ENCODE results near the gene HTRA2. TPM values are rescaled to one million over a fixed set of nuclear protein-coding genes. Genes with fewer than 3 reads are reported as not detected.

HTRA2 gene
- total and polyA plus RNA-seq, 9 of the 15 experiments (the other 6 are each of a cell fraction or from before 2014, with no cell fraction given), result 54.2 to 71.2 (median 65.8) TPM

DNA sequence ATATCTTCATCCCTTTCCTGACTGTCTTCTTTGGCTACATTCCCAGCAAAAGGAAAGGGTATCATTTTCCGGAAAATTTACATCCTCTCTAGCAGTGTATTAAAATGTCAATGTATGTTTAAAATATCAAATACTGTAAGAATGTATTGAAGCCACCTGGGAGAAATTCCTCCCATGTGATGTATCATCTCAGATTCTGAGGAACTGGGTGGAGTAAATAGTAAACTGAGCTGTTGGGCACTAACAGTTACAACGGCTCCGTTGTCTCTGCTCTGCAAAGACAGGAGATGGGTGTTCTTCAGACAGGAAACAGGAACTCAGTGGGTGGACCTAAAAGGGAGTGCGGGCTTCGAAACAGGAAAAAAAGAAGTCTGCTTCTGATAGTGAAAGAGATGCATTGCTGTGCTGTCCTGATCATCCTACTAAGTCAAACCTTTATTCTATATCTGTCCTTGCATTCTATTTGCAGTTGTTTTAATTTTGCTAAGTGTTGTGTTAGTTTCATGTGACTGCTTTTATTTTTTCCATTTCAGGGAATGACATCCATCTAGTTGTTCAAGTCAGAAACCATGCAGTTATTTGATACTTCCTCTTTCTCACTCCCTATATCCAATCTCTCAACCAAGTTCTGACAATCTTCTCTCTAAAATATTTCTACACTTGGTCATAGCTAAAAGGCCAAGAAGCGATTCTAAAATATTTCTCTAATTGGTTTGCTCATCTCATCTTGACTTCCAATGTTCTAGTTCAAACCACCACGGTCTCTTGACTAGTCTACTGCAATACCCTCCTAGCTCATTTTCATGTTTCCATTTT, 44.2 kb downstream of the HTRA2 start (continued):
- TF ChIP-seq, protein P1, sequence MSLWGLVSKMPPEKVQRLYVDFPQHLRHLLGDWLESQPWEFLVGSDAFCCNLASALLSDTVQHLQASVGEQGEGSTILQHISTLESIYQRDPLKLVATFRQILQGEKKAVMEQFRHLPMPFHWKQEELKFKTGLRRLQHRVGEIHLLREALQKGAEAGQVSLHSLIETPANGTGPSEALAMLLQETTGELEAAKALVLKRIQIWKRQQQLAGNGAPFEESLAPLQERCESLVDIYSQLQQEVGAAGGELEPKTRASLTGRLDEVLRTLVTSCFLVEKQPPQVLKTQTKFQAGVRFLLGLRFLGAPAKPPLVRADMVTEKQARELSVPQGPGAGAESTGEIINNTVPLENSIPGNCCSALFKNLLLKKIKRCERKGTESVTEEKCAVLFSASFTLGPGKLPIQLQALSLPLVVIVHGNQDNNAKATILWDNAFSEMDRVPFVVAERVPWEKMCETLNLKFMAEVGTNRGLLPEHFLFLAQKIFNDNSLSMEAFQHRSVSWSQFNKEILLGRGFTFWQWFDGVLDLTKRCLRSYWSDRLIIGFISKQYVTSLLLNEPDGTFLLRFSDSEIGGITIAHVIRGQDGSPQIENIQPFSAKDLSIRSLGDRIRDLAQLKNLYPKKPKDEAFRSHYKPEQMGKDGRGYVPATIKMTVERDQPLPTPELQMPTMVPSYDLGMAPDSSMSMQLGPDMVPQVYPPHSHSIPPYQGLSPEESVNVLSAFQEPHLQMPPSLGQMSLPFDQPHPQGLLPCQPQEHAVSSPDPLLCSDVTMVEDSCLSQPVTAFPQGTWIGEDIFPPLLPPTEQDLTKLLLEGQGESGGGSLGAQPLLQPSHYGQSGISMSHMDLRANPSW (CRISPR knock-in tag; IDR thresholded peaks at IDR 0.05), result no peak
- TF ChIP-seq GATA2 (CRISPR knock-in tag; IDR thresholded peaks at IDR 0.05), result no peak
- TF ChIP-seq RNF2 (IDR thresholded peaks at IDR 0.05), result no peak
- TF ChIP-seq, protein P2, sequence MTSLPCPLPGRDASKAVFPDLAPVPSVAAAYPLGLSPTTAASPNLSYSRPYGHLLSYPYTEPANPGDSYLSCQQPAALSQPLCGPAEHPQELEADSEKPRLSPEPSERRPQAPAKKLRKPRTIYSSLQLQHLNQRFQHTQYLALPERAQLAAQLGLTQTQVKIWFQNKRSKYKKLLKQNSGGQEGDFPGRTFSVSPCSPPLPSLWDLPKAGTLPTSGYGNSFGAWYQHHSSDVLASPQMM (CRISPR knock-in tag; IDR thresholded peaks at IDR 0.05), result no peak
- TF ChIP-seq DNMT1 (IDR thresholded peaks at IDR 0.05), result no peak
- no peak; the same call in 1 of the 2 replicates for TF ChIP-seq GTF2E2 (tag; IDR thresholded peaks at IDR 0.05)
- TF ChIP-seq RFX7 (CRISPR knock-in tag; IDR thresholded peaks at IDR 0.05), result no peak
- TF ChIP-seq CHD7 (IDR thresholded peaks at IDR 0.05; ENCODE audit: low read depth, low read length), result no peak
- no peak for TF ChIP-seq CSDE1 (IDR thresholded peaks at IDR 0.05)
- TF ChIP-seq SIN3B (IDR thresholded peaks at IDR 0.05; ENCODE audit: low read depth), result no peak
- no peak for TF ChIP-seq SREBF1 (IDR thresholded peaks at IDR 0.05; ENCODE audit: borderline replicate concordance, low read depth, low read length)
- TF ChIP-seq ZNF232 (CRISPR knock-in tag; IDR thresholded peaks at IDR 0.05), result no peak
- TF ChIP-seq NBN (IDR thresholded peaks at IDR 0.05; ENCODE audit: low read depth), result no peak
- TF ChIP-seq ZNF3 (CRISPR knock-in tag; IDR thresholded peaks at IDR 0.05), result no peak
- no peak for TF ChIP-seq ZNF76 (CRISPR knock-in tag; IDR thresholded peaks at IDR 0.05; ENCODE audit: borderline replicate concordance)

Measured in K562 (cell line).